GM23338 (cell line): ENCODE data around the gene RENBP. TPM values are rescaled to one million over a fixed set of nuclear protein-coding genes. Genes with fewer than 3 reads are reported as not detected.
A peak's percentile ranks its signal among the peaks of the same experiment; 100 is the strongest.

Experiments used
- ATAC-seq: fragments of 200-7000 bp; cut with Tn5 transposase; 3 replicates; pipeline ENCODE4 v1.9.1; 2020
- DNase-seq: peaks from one replicate; pipeline ENCODE4 v3.0.0-alpha.2; 2015; ENCODE audit warnings: low spot score
- H2AFZ ChIP-seq: fragments of 200-600 bp; sonication (generic); 2 replicates; pipeline ENCODE4 v1.8.0; 2016; ENCODE audit warnings: antibody characterized with exemption, mild to moderate bottlenecking, moderate library complexity
- H3F3A ChIP-seq: fragments of 200-600 bp; sonication (generic); replicated peaks from 2 replicates; pipeline ENCODE4 v1.8.0; 2017; ENCODE audit warnings: antibody characterized with exemption, mixed run types, low read depth
- H3K27ac ChIP-seq: fragments of 200-600 bp; sonication (generic); 2 replicates; pipeline ENCODE4 v1.6.1; 2016; ENCODE audit warnings: low read depth
- H3K27me3 ChIP-seq: fragments of 200-600 bp; sonication (generic); 2 replicates; pipeline ENCODE4 v1.8.0; 2016; ENCODE audit warnings: mild to moderate bottlenecking, mixed run types, moderate library complexity; ENCODE audit not compliant: insufficient read depth
- H3K36me3 ChIP-seq: fragments of 200-600 bp; sonication (generic); 2 replicates; pipeline ENCODE4 v1.8.0; 2016; ENCODE audit warnings: mild to moderate bottlenecking; ENCODE audit not compliant: insufficient read depth
- H3K4me1 ChIP-seq: fragments of 200-600 bp; sonication (generic); 2 replicates; pipeline ENCODE4 v1.8.0; 2016; ENCODE audit warnings: mild to moderate bottlenecking, moderate library complexity; ENCODE audit not compliant: insufficient read depth
- H3K4me2 ChIP-seq: fragments of 200-600 bp; sonication (generic); 2 replicates; pipeline ENCODE4 v1.7.1; 2017; ENCODE audit warnings: mixed run types
- H3K4me3 ChIP-seq: fragments of 200-600 bp; sonication (generic); 2 replicates; pipeline ENCODE4 v1.6.1; 2016; ENCODE audit warnings: mixed run types
- H3K79me2 ChIP-seq: fragments of 200-600 bp; sonication (generic); replicated peaks from 2 replicates; pipeline ENCODE4 v1.8.0; 2017; ENCODE audit warnings: mild to moderate bottlenecking; ENCODE audit not compliant: insufficient read depth
- H3K9me2 ChIP-seq: fragments of 200-600 bp; sonication (generic); 2 replicates; pipeline ENCODE4 v1.8.0; 2017; ENCODE audit not compliant: insufficient read depth
- H4K20me1 ChIP-seq: fragments of 200-600 bp; sonication (generic); replicated peaks from 2 replicates; pipeline ENCODE4 v1.8.0; 2017; ENCODE audit warnings: mild to moderate bottlenecking; ENCODE audit not compliant: insufficient read depth
- H3K27ac Mint-ChIP-seq: 2 replicates; pipeline ENCODE4 v1.8.0; 2020; ENCODE audit warnings: inconsistent platforms, mild to moderate bottlenecking, moderate library complexity, mixed read lengths
- H3K27me3 Mint-ChIP-seq: 3 replicates; pipeline ENCODE4 v1.8.0; 2022; ENCODE audit warnings: low read depth, mild to moderate bottlenecking, moderate library complexity, mixed read lengths, inconsistent platforms; ENCODE audit not compliant: insufficient read depth, poor library complexity
- H3K36me3 Mint-ChIP-seq: 3 replicates; pipeline ENCODE4 v1.8.0; 2021; ENCODE audit warnings: low read depth, mild to moderate bottlenecking, inconsistent platforms, moderate library complexity, mixed read lengths
- H3K4me1 Mint-ChIP-seq: 3 replicates; pipeline ENCODE4 v1.8.0; 2020; ENCODE audit warnings: mild to moderate bottlenecking, inconsistent platforms, mixed read lengths
- H3K4me3 Mint-ChIP-seq: 3 replicates; pipeline ENCODE4 v1.8.0; 2021; ENCODE audit warnings: moderate library complexity, mild to moderate bottlenecking, inconsistent platforms, mixed read lengths
- H3K9me3 Mint-ChIP-seq: 3 replicates; pipeline ENCODE4 v1.8.0; 2020; ENCODE audit warnings: moderate library complexity, mild to moderate bottlenecking, inconsistent platforms, mixed read lengths
- CREB1 ChIP-seq: fragments of 250-450 bp; sonication (Bioruptor Pico); IDR thresholded peaks from 2 replicates; pipeline ENCODE4 v1.5.0; 2020; ENCODE audit warnings: low read depth, mild to moderate bottlenecking, moderate library complexity
- EZH2phosphoT487 ChIP-seq: fragments of 200-600 bp; sonication (generic); IDR thresholded peaks from one replicate; pipeline ENCODE4 v1.8.1; 2018; ENCODE audit warnings: antibody characterized with exemption; ENCODE audit not compliant: unreplicated experiment
- JUNB ChIP-seq: IDR thresholded peaks from one replicate; pipeline ENCODE4 v1.6.1; 2016; ENCODE audit warnings: antibody characterized with exemption; ENCODE audit not compliant: unreplicated experiment
- NANOG ChIP-seq: IDR thresholded peaks from 2 replicates; pipeline ENCODE4 v1.6.1; 2016; ENCODE audit warnings: antibody characterized with exemption, borderline replicate concordance
- POLR2AphosphoS5 ChIP-seq: IDR thresholded peaks from 2 replicates; pipeline ENCODE4 v1.6.1; 2016; ENCODE audit warnings: antibody characterized with exemption, low read depth
- STAT1 ChIP-seq: IDR thresholded peaks from one replicate; pipeline ENCODE4 v1.6.1; 2016; ENCODE audit warnings: antibody characterized with exemption; ENCODE audit not compliant: unreplicated experiment
- polyA plus RNA-seq: library from polyadenylated mRNA; unstranded; fragments of >200 nt; fragmentation: Nextera tagmentation; extraction: Ambion mirVana; gene quantifications from 2 replicates; pipeline ENCODE4 v1.2.1, GENCODE V29; 2016
- total RNA-seq: library from RNA; depleted of rRNA; stranded (reverse); fragments of >200 nt; shearing (Covaris generic); gene quantifications from 2 replicates; pipeline ENCODE4 v1.2.3, GENCODE V29; 2014
- TF ChIP-seq, protein P1 (sequence below): fragments of 250-450 bp; sonication (Bioruptor Pico); IDR thresholded peaks from 2 replicates; pipeline ENCODE4 v1.5.0; 2020; ENCODE audit warnings: mild to moderate bottlenecking, moderate library complexity
- TF ChIP-seq, protein P2 (sequence below): IDR thresholded peaks from one replicate; pipeline ENCODE4 v1.6.1; 2018; ENCODE audit warnings: antibody characterized with exemption; ENCODE audit not compliant: unreplicated experiment
- TF ChIP-seq, protein P3 (sequence below): IDR thresholded peaks from 2 replicates; pipeline ENCODE4 v1.6.1; 2016; ENCODE audit warnings: antibody characterized with exemption

RENBP gene
- total and polyA plus RNA-seq, 2 experiments from 2014 or later, result 2.0 to 10.3 TPM

DNA sequence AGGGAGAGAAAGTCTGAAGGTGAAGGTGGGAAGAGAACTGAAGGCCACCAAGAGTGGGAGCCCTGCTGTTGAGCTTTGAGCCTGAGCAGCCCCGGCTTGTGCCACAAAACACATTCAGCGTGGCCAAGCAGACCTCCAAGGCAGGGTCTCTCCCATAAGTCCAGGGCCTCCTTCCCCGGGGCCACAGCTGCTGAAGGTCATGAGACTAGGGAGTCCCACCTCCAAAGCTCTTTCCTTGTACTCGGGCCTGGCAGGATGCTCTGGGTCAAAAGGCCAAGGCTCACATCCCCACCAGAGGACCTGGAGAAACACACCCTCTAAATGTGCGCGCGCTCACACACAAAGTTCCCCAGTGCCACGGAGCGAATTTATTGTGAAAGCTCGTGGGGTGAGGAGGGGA lies 14.9 kb downstream of the RENBP start (continued):
- TF ChIP-seq, protein P1, sequence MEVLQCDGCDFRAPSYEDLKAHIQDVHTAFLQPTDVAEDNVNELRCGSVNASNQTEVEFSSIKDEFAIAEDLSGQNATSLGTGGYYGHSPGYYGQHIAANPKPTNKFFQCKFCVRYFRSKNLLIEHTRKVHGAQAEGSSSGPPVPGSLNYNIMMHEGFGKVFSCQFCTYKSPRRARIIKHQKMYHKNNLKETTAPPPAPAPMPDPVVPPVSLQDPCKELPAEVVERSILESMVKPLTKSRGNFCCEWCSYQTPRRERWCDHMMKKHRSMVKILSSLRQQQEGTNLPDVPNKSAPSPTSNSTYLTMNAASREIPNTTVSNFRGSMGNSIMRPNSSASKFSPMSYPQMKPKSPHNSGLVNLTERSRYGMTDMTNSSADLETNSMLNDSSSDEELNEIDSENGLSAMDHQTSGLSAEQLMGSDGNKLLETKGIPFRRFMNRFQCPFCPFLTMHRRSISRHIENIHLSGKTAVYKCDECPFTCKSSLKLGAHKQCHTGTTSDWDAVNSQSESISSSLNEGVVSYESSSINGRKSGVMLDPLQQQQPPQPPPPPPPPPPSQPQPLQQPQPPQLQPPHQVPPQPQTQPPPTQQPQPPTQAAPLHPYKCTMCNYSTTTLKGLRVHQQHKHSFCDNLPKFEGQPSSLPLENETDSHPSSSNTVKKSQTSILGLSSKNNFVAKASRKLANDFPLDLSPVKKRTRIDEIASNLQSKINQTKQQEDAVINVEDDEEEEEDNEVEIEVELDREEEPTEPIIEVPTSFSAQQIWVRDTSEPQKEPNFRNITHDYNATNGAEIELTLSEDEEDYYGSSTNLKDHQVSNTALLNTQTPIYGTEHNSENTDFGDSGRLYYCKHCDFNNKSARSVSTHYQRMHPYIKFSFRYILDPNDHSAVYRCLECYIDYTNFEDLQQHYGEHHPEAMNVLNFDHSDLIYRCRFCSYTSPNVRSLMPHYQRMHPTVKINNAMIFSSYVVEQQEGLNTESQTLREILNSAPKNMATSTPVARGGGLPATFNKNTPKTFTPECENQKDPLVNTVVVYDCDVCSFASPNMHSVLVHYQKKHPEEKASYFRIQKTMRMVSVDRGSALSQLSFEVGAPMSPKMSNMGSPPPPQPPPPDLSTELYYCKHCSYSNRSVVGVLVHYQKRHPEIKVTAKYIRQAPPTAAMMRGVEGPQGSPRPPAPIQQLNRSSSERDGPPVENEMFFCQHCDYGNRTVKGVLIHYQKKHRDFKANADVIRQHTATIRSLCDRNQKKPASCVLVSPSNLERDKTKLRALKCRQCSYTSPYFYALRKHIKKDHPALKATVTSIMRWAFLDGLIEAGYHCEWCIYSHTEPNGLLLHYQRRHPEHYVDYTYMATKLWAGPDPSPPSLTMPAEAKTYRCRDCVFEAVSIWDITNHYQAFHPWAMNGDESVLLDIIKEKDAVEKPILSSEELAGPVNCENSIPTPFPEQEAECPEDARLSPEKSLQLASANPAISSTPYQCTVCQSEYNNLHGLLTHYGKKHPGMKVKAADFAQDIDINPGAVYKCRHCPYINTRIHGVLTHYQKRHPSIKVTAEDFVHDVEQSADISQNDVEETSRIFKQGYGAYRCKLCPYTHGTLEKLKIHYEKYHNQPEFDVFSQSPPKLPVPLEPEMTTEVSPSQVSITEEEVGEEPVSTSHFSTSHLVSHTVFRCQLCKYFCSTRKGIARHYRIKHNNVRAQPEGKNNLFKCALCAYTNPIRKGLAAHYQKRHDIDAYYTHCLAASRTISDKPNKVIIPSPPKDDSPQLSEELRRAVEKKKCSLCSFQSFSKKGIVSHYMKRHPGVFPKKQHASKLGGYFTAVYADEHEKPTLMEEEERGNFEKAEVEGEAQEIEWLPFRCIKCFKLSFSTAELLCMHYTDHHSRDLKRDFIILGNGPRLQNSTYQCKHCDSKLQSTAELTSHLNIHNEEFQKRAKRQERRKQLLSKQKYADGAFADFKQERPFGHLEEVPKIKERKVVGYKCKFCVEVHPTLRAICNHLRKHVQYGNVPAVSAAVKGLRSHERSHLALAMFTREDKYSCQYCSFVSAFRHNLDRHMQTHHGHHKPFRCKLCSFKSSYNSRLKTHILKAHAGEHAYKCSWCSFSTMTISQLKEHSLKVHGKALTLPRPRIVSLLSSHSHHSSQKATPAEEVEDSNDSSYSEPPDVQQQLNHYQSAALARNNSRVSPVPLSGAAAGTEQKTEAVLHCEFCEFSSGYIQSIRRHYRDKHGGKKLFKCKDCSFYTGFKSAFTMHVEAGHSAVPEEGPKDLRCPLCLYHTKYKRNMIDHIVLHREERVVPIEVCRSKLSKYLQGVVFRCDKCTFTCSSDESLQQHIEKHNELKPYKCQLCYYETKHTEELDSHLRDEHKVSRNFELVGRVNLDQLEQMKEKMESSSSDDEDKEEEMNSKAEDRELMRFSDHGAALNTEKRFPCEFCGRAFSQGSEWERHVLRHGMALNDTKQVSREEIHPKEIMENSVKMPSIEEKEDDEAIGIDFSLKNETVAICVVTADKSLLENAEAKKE (CRISPR knock-in tag), result no peak
- TF ChIP-seq STAT1 (no peak), EZH2phosphoT487 (no peak)
- TF ChIP-seq, protein P2, sequence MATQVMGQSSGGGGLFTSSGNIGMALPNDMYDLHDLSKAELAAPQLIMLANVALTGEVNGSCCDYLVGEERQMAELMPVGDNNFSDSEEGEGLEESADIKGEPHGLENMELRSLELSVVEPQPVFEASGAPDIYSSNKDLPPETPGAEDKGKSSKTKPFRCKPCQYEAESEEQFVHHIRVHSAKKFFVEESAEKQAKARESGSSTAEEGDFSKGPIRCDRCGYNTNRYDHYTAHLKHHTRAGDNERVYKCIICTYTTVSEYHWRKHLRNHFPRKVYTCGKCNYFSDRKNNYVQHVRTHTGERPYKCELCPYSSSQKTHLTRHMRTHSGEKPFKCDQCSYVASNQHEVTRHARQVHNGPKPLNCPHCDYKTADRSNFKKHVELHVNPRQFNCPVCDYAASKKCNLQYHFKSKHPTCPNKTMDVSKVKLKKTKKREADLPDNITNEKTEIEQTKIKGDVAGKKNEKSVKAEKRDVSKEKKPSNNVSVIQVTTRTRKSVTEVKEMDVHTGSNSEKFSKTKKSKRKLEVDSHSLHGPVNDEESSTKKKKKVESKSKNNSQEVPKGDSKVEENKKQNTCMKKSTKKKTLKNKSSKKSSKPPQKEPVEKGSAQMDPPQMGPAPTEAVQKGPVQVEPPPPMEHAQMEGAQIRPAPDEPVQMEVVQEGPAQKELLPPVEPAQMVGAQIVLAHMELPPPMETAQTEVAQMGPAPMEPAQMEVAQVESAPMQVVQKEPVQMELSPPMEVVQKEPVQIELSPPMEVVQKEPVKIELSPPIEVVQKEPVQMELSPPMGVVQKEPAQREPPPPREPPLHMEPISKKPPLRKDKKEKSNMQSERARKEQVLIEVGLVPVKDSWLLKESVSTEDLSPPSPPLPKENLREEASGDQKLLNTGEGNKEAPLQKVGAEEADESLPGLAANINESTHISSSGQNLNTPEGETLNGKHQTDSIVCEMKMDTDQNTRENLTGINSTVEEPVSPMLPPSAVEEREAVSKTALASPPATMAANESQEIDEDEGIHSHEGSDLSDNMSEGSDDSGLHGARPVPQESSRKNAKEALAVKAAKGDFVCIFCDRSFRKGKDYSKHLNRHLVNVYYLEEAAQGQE, result no peak

DNA sequence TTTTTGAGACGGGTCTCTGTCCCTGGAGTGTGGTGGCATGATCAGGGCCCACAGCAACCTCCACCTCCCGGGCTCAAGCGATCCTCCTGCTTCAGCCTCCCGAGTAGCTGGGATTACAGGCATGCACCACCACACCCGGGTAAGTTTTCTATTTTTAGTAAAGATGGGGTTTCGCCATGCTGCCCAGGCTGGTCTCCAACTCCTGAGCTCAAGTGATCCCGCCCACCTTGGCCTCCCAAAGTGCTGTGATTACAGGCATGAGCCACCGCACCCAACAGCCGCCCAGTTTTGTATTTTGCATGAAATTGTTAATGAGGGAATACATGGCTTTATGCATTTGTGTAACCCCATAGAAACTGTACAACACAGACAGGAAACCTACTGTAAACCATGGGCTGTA lies 15.6 kb downstream of the RENBP start:
- peaks cover 23% of the 10 kb centered on the region for H3K36me3 Mint-ChIP-seq
- Histone ChIP-seq H3K79me2 (peaks cover 5% of the 10 kb centered on the region), H3K27ac (no peak overlapping the region), H3K27me3 (no peaks in the 10 kb centered on the region), H3K36me3 (no peaks in the 10 kb centered on the region), H3K4me3 (no peak overlapping the region), H3F3A (0 out of 2 replicates have a peak, but pooled peaks cover 5% of the 10 kb centered on the region), H3K4me1 (peaks cover 10% of the 10 kb centered on the region; the same call in 1 of the 2 replicates), H3K9me2 (no peaks in the 10 kb centered on the region), H2AFZ (no peak overlapping the region), H3K4me2 (no peak overlapping the region; the same call in 1 of the 2 replicates), H4K20me1 (no peaks in the 10 kb centered on the region; the same call in 1 of the 2 replicates)
- DNase-seq (no peak), ATAC-seq (no peak)
- H3K4me1 Mint-ChIP-seq, result peaks cover 18% of the 10 kb centered on the region
- peak overlapping the region; percentile 72; the same call in 1 of the 2 replicates for H3K27ac Mint-ChIP-seq
- H3K27me3 Mint-ChIP-seq, result peaks cover 9% of the 10 kb centered on the region
- peak overlapping the region; percentile 42; the same call in 1 of the 3 replicates for H3K4me3 Mint-ChIP-seq
- H3K9me3 Mint-ChIP-seq, result no peaks in the 10 kb centered on the region; the same call in 2 of the 3 replicates
- TF ChIP-seq POLR2AphosphoS5, result no peak
- no peak for TF ChIP-seq NANOG
- TF ChIP-seq STAT1, result no peak
- TF ChIP-seq CREB1, result no peak
- TF ChIP-seq, protein P3, sequence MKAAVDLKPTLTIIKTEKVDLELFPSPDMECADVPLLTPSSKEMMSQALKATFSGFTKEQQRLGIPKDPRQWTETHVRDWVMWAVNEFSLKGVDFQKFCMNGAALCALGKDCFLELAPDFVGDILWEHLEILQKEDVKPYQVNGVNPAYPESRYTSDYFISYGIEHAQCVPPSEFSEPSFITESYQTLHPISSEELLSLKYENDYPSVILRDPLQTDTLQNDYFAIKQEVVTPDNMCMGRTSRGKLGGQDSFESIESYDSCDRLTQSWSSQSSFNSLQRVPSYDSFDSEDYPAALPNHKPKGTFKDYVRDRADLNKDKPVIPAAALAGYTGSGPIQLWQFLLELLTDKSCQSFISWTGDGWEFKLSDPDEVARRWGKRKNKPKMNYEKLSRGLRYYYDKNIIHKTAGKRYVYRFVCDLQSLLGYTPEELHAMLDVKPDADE, result no peak
- TF ChIP-seq, protein P2, result no peak
- no peak for TF ChIP-seq JUNB
